ENCODE measurements around the gene TMEM129.

Gene TMEM129

GRCh38 chr4:1723131-1723801 lies 2.1 kb upstream of the TMEM129 start:
- peak; percentile 68 for DNase-seq (ENCODE audit: low read depth)
- peak overlapping the region; percentile 92 for H3K4me3 ChIP-seq (ENCODE audit: low read depth, low read length)
- TF ChIP-seq MAX (IDR thresholded peaks at IDR 0.05; ENCODE audit: low read depth, low read length) (peak; percentile 29; the same call in 1 of the 2 replicates), POLR2A (IDR thresholded peaks at IDR 0.05; ENCODE audit: extremely low read depth, insufficient read length) (no peak)

GRCh38 chr4:1722551-1723118 lies 1.5 kb upstream of the TMEM129 start:
- H3K4me3 ChIP-seq (ENCODE audit: low read depth, low read length), result peak overlapping the region; percentile 92
- TF ChIP-seq CTCF (IDR thresholded peaks at IDR 0.05; ENCODE audit: low read depth, low read length) (no peak), POLR2A (IDR thresholded peaks at IDR 0.05; ENCODE audit: extremely low read depth, insufficient read length) (no peak), MYC (IDR thresholded peaks at IDR 0.05; ENCODE audit: low read depth, low read length) (no peak), MAX (IDR thresholded peaks at IDR 0.05; ENCODE audit: low read depth, low read length) (no peak)
- DNase-seq (ENCODE audit: low read depth), result peak; percentile 27

- DNase-seq (ENCODE audit: low read depth), result peak; percentile 58
- TF ChIP-seq CTCF (IDR thresholded peaks at IDR 0.05; ENCODE audit: low read depth, low read length) (no peak), MYC (IDR thresholded peaks at IDR 0.05; ENCODE audit: low read depth, low read length) (no peak), POLR2A (IDR thresholded peaks at IDR 0.05; ENCODE audit: extremely low read depth, insufficient read length) (no peak), MAX (IDR thresholded peaks at IDR 0.05; ENCODE audit: low read depth, low read length) (no peak)
- peak overlapping the region; percentile 92 for H3K4me3 ChIP-seq (ENCODE audit: low read depth, low read length)
These were observed 785 bp upstream of the TMEM129 start for GRCh38 chr4:1721666-1722550.

- peak; percentile 80 for DNase-seq (ENCODE audit: low read depth)
- peak overlapping the region; percentile 90 for H3K4me3 ChIP-seq (ENCODE audit: low read depth, low read length)
- peak; percentile 9 for TF ChIP-seq CTCF (IDR thresholded peaks at IDR 0.05; ENCODE audit: low read depth, low read length)
- TF ChIP-seq POLR2A (IDR thresholded peaks at IDR 0.05; ENCODE audit: extremely low read depth, insufficient read length), result peak; percentile 39
- peak; percentile 46; the same call in 1 of the 2 replicates for TF ChIP-seq MAX (IDR thresholded peaks at IDR 0.05; ENCODE audit: low read depth, low read length)
- TF ChIP-seq MYC (IDR thresholded peaks at IDR 0.05; ENCODE audit: low read depth, low read length), result peak; percentile 52
These were observed 750 bp downstream of the TMEM129 start for GRCh38 chr4:1720163-1720983.

GRCh38 chr4:1718095-1718850 lies 2.9 kb downstream of the TMEM129 start:
- DNase-seq (ENCODE audit: low read depth), result peak; percentile 29
- no peak for TF ChIP-seq POLR2A (IDR thresholded peaks at IDR 0.05; ENCODE audit: extremely low read depth, insufficient read length)
- no peak overlapping the region for H3K4me3 ChIP-seq (ENCODE audit: low read depth, low read length)

Measured in NB4 (cell line).